ENCODE results near the gene AOAH. TPM values are rescaled to one million over a fixed set of nuclear protein-coding genes. Genes with fewer than 3 reads are reported as not detected.

The AOAH gene
- total RNA-seq, 1 experiment from 2014 or later: not detected

- DNase-seq (ENCODE audit: unreplicated experiment): no peak
- intact Hi-C loops (cut with micrococcal nuclease): no loop called here
- CTCF ChIA-PET: interaction anchor here (0.6 kb wide), 1 partner anchor 1549 kb away, joined by 4 read pairs; no protein-coding TSS in a partner anchor
- BruUV-seq (replicated peaks): no TSS peak
- H3K27ac Mint-ChIP-seq (ENCODE audit: low read depth, unreplicated experiment): no peak overlapping the region
- POLR2A ChIA-PET: interaction anchor here (1.2 kb wide), 1 partner anchor 26 kb away, joined by 5 read pairs; no protein-coding TSS in a partner anchor
- no peaks in the 10 kb centered on the region for H3K27me3 Mint-ChIP-seq (ENCODE audit: insufficient read depth, unreplicated experiment)
- no peaks in the 10 kb centered on the region for H3K9me3 Mint-ChIP-seq (ENCODE audit: unreplicated experiment)
- no peaks in the 10 kb centered on the region for H3K4me1 Mint-ChIP-seq (ENCODE audit: insufficient read depth, unreplicated experiment)
- H3K36me3 Mint-ChIP-seq (ENCODE audit: insufficient read depth, unreplicated experiment): no peaks in the 10 kb centered on the region
- no peak overlapping the region for H3K4me3 Mint-ChIP-seq (ENCODE audit: unreplicated experiment)
- TF ChIP-seq CTCF (IDR thresholded peaks at IDR 0.05; ENCODE audit: unreplicated experiment): no peak
Measured at GRCh38 chr7:36758879-36759278, 34.6 kb upstream of the AOAH start.

GRCh38 chr7:36755484-36755883 lies 31.2 kb upstream of the AOAH start:
- H3K9me3 Mint-ChIP-seq (ENCODE audit: unreplicated experiment): no peaks in the 10 kb centered on the region
- BruUV-seq (replicated peaks): no TSS peak
- ChIA-PET POLR2A (interaction anchor here (1.2 kb wide), 1 partner anchor 21 kb away, joined by 3 read pairs; no protein-coding TSS in a partner anchor), CTCF (interaction anchor here (0.6 to 0.8 kb wide), 2 partner anchors 268 to 427 kb away, joined by 3 read pairs; no protein-coding TSS in a partner anchor)
- H3K4me1 Mint-ChIP-seq (ENCODE audit: insufficient read depth, unreplicated experiment): no peaks in the 10 kb centered on the region
- H3K4me3 Mint-ChIP-seq (ENCODE audit: unreplicated experiment): no peak overlapping the region
- no peak overlapping the region for H3K27ac Mint-ChIP-seq (ENCODE audit: low read depth, unreplicated experiment)
- TF ChIP-seq CTCF (IDR thresholded peaks at IDR 0.05; ENCODE audit: unreplicated experiment): no peak
- intact Hi-C loops (cut with micrococcal nuclease): no loop called here
- no peak for DNase-seq (ENCODE audit: unreplicated experiment)
- H3K27me3 Mint-ChIP-seq (ENCODE audit: insufficient read depth, unreplicated experiment): no peaks in the 10 kb centered on the region
- H3K36me3 Mint-ChIP-seq (ENCODE audit: insufficient read depth, unreplicated experiment): no peaks in the 10 kb centered on the region

GRCh38 chr7:36752026-36752711 lies 27.9 kb upstream of the AOAH start:
- no peaks in the 10 kb centered on the region for H3K27me3 Mint-ChIP-seq (ENCODE audit: insufficient read depth, unreplicated experiment)
- CTCF ChIA-PET: no interaction called here
- no peaks in the 10 kb centered on the region for H3K9me3 Mint-ChIP-seq (ENCODE audit: unreplicated experiment)
- no peak overlapping the region for H3K27ac Mint-ChIP-seq (ENCODE audit: low read depth, unreplicated experiment)
- BruUV-seq (replicated peaks): no TSS peak
- POLR2A ChIA-PET: no interaction called here
- H3K4me3 Mint-ChIP-seq (ENCODE audit: unreplicated experiment): no peak overlapping the region
- no peaks in the 10 kb centered on the region for H3K36me3 Mint-ChIP-seq (ENCODE audit: insufficient read depth, unreplicated experiment)
- DNase-seq (ENCODE audit: unreplicated experiment): no peak
- intact Hi-C loops (cut with micrococcal nuclease): no loop called here
- H3K4me1 Mint-ChIP-seq (ENCODE audit: insufficient read depth, unreplicated experiment): peaks cover 26% of the 10 kb centered on the region
- no peak for TF ChIP-seq CTCF (IDR thresholded peaks at IDR 0.05; ENCODE audit: unreplicated experiment)

- peaks cover 30% of the 10 kb centered on the region for H3K4me1 Mint-ChIP-seq (ENCODE audit: insufficient read depth, unreplicated experiment)
- no peak overlapping the region for H3K4me3 Mint-ChIP-seq (ENCODE audit: unreplicated experiment)
- no peaks in the 10 kb centered on the region for H3K9me3 Mint-ChIP-seq (ENCODE audit: unreplicated experiment)
- intact Hi-C loops (cut with micrococcal nuclease): no loop called here
- ChIA-PET CTCF (interaction anchor here (0.5 to 1.0 kb wide), 3 partner anchors 45 to 1084 kb away, joined by 3 read pairs; no protein-coding TSS in a partner anchor), POLR2A (no interaction called here)
- no peaks in the 10 kb centered on the region for H3K27me3 Mint-ChIP-seq (ENCODE audit: insufficient read depth, unreplicated experiment)
- no peaks in the 10 kb centered on the region for H3K36me3 Mint-ChIP-seq (ENCODE audit: insufficient read depth, unreplicated experiment)
- H3K27ac Mint-ChIP-seq (ENCODE audit: low read depth, unreplicated experiment): no peak overlapping the region
- TF ChIP-seq CTCF (IDR thresholded peaks at IDR 0.05; ENCODE audit: unreplicated experiment): no peak
- no TSS peak for BruUV-seq (replicated peaks)
- no peak for DNase-seq (ENCODE audit: unreplicated experiment)
Measured at GRCh38 chr7:36750451-36750850, 26.2 kb upstream of the AOAH start.
